Stromal cell of bone marrow (primary cell): Measurements from ENCODE around the gene VAPB.

Experiments used
- DNase-seq: peaks from one replicate; pipeline ENCODE4 v3.0.0-alpha.2; 2012; ENCODE audit warnings: low read depth

The VAPB gene

GRCh38 chr20:58461899-58462298 lies 72.9 kb downstream of the VAPB start:
- no peak for DNase-seq

DNA sequence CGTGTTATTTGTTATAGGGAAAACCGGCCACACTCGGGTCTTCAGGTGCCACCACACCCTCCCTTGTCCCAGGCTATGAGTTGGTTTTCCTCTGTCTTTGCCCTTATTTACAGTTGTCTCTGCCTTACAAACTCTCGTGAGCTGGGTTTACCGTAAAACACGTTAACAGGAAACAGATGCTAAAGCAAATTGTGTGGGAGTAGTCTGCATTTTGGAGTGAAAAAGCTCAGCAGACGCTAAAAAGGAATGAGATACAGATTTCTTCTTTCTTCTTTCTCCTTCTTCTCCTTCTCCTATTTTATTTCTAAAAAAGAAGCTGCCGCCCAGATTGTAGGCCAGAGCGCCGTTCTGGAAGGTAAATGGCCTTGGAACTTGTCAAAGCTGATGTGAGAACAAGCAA lies 74.2 kb downstream of the VAPB start:
- no peak for DNase-seq

GRCh38 chr20:58464838-58465237 lies 75.8 kb downstream of the VAPB start:
- DNase-seq, result no peak

DNA sequence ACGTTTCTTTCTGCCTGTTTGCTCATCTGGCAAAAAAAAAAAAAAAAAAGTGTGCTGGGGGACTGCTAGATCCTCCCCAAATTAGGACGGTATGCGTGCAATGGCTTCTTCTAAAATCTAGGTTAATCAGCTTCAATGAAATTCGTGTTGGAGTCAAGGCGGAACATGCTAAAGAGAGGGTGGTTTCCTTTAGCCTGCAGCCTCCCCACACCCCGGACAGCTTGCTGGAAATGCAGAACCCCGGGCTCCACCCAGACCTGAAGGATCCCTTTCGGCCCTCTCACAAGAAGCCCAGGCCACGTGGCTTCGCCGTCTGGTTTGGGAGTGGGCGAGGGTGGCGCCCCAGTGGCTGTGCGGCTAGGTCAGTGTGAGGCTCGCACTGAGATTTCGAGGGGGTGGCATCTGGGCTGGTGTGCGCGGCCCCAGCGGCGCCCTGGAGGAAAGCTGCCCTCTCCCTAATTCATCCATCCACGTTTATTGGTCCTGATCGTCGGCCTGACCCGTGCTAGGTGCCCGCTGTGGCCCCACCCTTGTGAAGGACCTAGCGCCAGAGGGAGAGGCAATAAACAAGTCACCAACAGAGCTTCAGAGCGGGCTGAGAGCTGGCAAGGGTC lies 77.2 kb downstream of the VAPB start:
- DNase-seq, result no peak

- no peak for DNase-seq
Measured at GRCh38 chr20:58466729-58467571, 77.9 kb downstream of the VAPB start.

- DNase-seq, result no peak
Measured at GRCh38 chr20:58467572-58468527, 78.8 kb downstream of the VAPB start.

GRCh38 chr20:58469616-58470015 lies 80.6 kb downstream of the VAPB start:
- no peak for DNase-seq

DNA sequence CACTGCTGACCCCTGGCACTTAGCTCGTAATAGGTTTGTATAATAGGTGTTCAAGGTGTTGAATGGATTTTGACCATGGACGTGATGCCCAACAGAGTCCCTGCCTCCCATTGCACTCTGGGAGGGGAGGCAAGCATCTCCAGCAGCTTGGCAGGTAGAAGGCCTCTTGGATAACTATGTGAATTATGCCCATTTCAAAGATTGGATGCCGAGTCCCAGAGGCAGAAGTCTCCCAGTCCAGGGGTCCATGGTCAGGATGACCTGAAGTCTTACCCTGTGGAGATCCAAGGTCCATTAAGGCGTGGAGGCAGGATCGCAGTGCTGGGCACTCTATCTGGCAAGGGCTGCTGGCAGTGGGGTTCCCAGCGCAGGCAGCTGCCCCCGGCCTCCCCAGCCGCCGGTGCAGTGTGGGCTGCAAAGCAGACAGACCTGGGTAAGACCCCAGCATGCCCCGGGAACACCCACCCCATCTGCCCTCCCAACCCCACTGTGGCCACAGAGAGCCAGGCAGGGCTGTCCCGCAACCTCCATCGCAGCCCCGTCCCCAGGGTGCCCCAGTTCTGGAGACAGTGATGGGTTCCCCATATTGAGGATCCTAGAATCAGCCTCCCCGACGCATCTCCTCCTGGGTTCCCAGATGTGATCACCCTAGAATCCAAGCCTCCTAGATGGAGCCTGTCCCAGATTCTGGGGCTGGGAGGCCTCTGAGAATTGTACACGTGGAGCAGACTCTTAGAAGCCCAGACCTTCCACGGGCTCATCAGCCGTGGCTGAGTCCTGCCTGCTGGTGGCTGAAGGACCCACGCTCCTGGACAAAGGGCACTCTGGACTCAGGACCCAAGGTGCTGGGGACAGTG lies 81.5 kb downstream of the VAPB start:
- DNase-seq, result no peak

- no peak for DNase-seq
Measured at GRCh38 chr20:58471193-58472164, 82.5 kb downstream of the VAPB start.

- DNase-seq, result no peak
Measured at GRCh38 chr20:58472273-58473018, 83.4 kb downstream of the VAPB start.

- DNase-seq, result no peak
Measured at GRCh38 chr20:58473453-58474425, 84.7 kb downstream of the VAPB start.

- DNase-seq, result no peak
Measured at GRCh38 chr20:58475466-58475865, 86.4 kb downstream of the VAPB start.

- DNase-seq, result no peak
Measured at GRCh38 chr20:58478141-58478805, 89.2 kb downstream of the VAPB start.

GRCh38 chr20:58479726-58480440 lies 90.9 kb downstream of the VAPB start:
- no peak for DNase-seq

DNA sequence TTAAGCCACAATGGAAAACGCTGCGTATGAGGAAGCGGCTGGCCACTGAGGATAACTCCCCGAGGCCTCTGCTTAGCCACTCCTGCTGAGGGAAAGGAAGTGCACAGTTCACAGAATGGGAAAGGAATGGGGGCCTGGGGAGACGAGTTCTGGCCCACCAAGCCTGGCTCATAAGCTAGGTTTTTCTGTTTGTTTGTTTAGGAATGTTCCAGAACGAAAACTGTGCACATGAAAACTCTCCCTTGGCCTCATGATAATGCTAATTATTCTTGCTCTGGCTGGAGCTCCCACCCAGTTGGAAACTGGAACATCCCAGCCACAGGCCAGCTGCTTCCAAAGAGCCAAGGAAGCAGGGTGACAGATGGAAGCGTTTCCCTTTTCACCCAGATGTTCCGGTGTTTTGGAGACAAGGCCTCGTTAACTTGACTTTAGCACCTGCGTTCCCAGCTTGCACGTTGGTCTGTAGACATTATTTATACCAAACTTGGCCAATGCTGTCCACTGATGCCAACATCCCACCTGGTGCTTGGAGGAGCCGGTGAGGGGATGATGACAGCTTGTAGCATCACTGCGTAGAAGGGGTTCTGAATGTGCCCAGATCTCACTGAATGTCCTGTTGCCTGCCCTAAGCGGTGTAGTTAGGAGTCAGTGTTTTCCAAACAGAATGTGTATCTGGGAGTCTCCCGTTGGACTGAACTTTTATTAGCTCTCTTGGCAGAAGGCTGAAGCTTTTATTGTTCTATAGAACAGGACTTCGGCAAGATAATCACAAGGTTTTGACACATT lies 91.7 kb downstream of the VAPB start:
- DNase-seq, result no peak

GRCh38 chr20:58481481-58482021 lies 92.5 kb downstream of the VAPB start:
- DNase-seq, result peak; percentile 32
